A549 (cell line): ENCODE results near the gene HINT3. TPM values are rescaled to one million over a fixed set of nuclear protein-coding genes. Genes with fewer than 3 reads are reported as not detected.
"Not testable (repeated sequence)": the region's sequence is repeated elsewhere in the genome, so short reads cannot be mapped to it uniquely, and the experiment has no call there.

Experiments
- ATAC-seq, 2 experiments: fragments of 200-7000 bp in 1 of 2; fragments of >200 bp in 1 of 2; cut with Nextera tagmentation in 1 of 2; cut with Tn5 transposase in 1 of 2; 3 replicates each; pipeline versions ENCODE4 v1.8.0 to v1.9.1; 2018 to 2020; ENCODE audit warnings: mild to moderate bottlenecking in 1 of 2, moderate library complexity in 1 of 2
- CTCF ChIA-PET: fragments of 300-600 bp; sonication (Branson Sonifier 250); formaldehyde crosslinking; extraction: SDS; loops from one replicate; lab custom pipeline; 2021; ENCODE audit warnings: antibody characterized with exemption, inconsistent platforms; lab: Yijun Ruan, JAX
- POLR2A ChIA-PET: fragments of 350-600 bp; formaldehyde crosslinking; extraction: SDS; loops from one replicate; lab custom pipeline; 2021; ENCODE audit warnings: antibody characterized with exemption, inconsistent platforms; lab: Yijun Ruan, JAX
- DNase-seq, 2 experiments: peaks; one replicate each; pipeline versions ENCODE4 v3.0.0 to v3.0.0-alpha.2; 2011 to 2016; ENCODE audit warnings: low read depth in 1 of 2, low spot score in 1 of 2
- FAIRE-seq: peaks from 2 replicates; lab custom pipeline; 2011; peaks lifted over from hg19 to GRCh38; lab: Jason Lieb, UNC
- H3K27ac ChIP-seq, 2 experiments: fragments of >200 bp; sonication (Bioruptor Twin); formaldehyde crosslinking; 3 replicates each; pipeline ENCODE4 v1.5.1; 2016 to 2017
- H3K4me1 ChIP-seq: fragments of >200 bp; sonication (Bioruptor Twin); formaldehyde crosslinking; 3 replicates; pipeline ENCODE4 v1.6.1; 2016
- H3K4me2 ChIP-seq: fragments of >200 bp; sonication (Bioruptor Twin); formaldehyde crosslinking; 3 replicates; pipeline ENCODE4 v1.6.1; 2016
- H3K4me3 ChIP-seq: fragments of >200 bp; sonication (Bioruptor Twin); formaldehyde crosslinking; 3 replicates; pipeline ENCODE4 v1.5.1; 2016
- H3K9me3 ChIP-seq: fragments of >200 bp; sonication (Bioruptor Twin); formaldehyde crosslinking; 3 replicates; pipeline ENCODE4 v1.6.1; 2016
- BCL3 ChIP-seq: fragments of >200 bp; sonication (Bioruptor Twin); formaldehyde crosslinking; IDR thresholded peaks from 3 replicates; pipeline ENCODE4 v1.6.1; 2016
- CBX2 ChIP-seq: fragments of 200-600 bp; sonication (generic); IDR thresholded peaks from 2 replicates; pipeline ENCODE4 v1.6.1; 2016; ENCODE audit warnings: low read depth, mild to moderate bottlenecking, borderline replicate concordance
- CEBPB ChIP-seq, 2 experiments: fragments of >200 bp in 1 of 2; sonication (Bioruptor Twin) in 1 of 2; formaldehyde crosslinking in 1 of 2; IDR thresholded peaks; 2 replicates each; pipeline ENCODE4 v1.6.1; 2012 to 2016
- ESRRA ChIP-seq: fragments of 150-350 bp; IDR thresholded peaks from 2 replicates; pipeline ENCODE4 v1.6.1; 2014; ENCODE audit warnings: mild to moderate bottlenecking, low read length, borderline replicate concordance
- FOSL2 ChIP-seq, 2 experiments: fragments of 450-650 bp in 1 of 2; fragments of >200 bp in 1 of 2; sonication (Bioruptor Twin) in 1 of 2; formaldehyde crosslinking; IDR thresholded peaks; 2 replicates each; pipeline versions ENCODE4 v1.5.0 to v1.6.1; 2016 to 2020; ENCODE audit warnings: mild to moderate bottlenecking in 1 of 2, moderate library complexity in 1 of 2
- FOXS1 ChIP-seq: fragments of 250-450 bp; sonication (Bioruptor Pico); IDR thresholded peaks from 2 replicates; pipeline ENCODE4 v1.5.0; 2020; ENCODE audit warnings: mild to moderate bottlenecking, moderate library complexity
- GATA3 ChIP-seq: IDR thresholded peaks from 2 replicates; pipeline ENCODE4 v1.6.1; 2012; ENCODE audit warnings: borderline replicate concordance
- HES2 ChIP-seq: fragments of >200 bp; sonication (Bioruptor Twin); formaldehyde crosslinking; IDR thresholded peaks from 2 replicates; pipeline ENCODE4 v1.6.1; 2016
- HOXA7 ChIP-seq: fragments of 250-450 bp; sonication (Bioruptor Pico); IDR thresholded peaks from 2 replicates; pipeline ENCODE4 v1.5.0; 2020; ENCODE audit warnings: mild to moderate bottlenecking, moderate library complexity
- JUN ChIP-seq, 2 experiments: fragments of >200 bp; sonication (Bioruptor Twin); formaldehyde crosslinking; IDR thresholded peaks; 2 replicates in 1 of 2; 3 replicates in 1 of 2; pipeline ENCODE4 v1.6.1; 2016 to 2017
- JUNB ChIP-seq: fragments of >200 bp; sonication (Bioruptor Twin); formaldehyde crosslinking; IDR thresholded peaks from 2 replicates; pipeline ENCODE4 v1.6.1; 2016
- KDM1A ChIP-seq: fragments of 200-600 bp; sonication (generic); IDR thresholded peaks from 2 replicates; pipeline ENCODE4 v1.6.1; 2016; ENCODE audit warnings: low read depth, mild to moderate bottlenecking
- MAZ ChIP-seq: fragments of 150-350 bp; IDR thresholded peaks from 2 replicates; pipeline ENCODE4 v1.6.1; 2014; ENCODE audit warnings: antibody characterized with exemption, low read depth, low read length, borderline replicate concordance
- NPAS2 ChIP-seq: fragments of 250-450 bp; sonication (Bioruptor Pico); IDR thresholded peaks from 2 replicates; pipeline ENCODE4 v1.8.0; 2022; ENCODE audit warnings: mild to moderate bottlenecking, moderate library complexity, borderline replicate concordance
- POLR2AphosphoS2 ChIP-seq: conservative IDR thresholded peaks from 2 replicates; pipeline ENCODE4 v1.6.1; 2012; ENCODE audit warnings: low read length, improper control_type of control experiment, inconsistent platforms
- RARB ChIP-seq: fragments of 250-450 bp; sonication (Bioruptor Pico); IDR thresholded peaks from 2 replicates; pipeline ENCODE4 v1.8.0; 2021; ENCODE audit warnings: mild to moderate bottlenecking, moderate library complexity
- REST ChIP-seq: fragments of 200-600 bp; sonication (generic); IDR thresholded peaks from 2 replicates; pipeline ENCODE4 v1.6.1; 2016; ENCODE audit warnings: antibody characterized with exemption, mild to moderate bottlenecking, moderate library complexity
- SREBF2 ChIP-seq: fragments of 450-650 bp; IDR thresholded peaks from 2 replicates; pipeline ENCODE4 v1.6.1; 2014; ENCODE audit warnings: mild to moderate bottlenecking, moderate library complexity
- ZC3H11A ChIP-seq: fragments of 450-650 bp; IDR thresholded peaks from 2 replicates; pipeline ENCODE4 v1.6.1; 2014; ENCODE audit warnings: antibody characterized with exemption, mild to moderate bottlenecking
- WGBS: methylation state at CpG from one replicate; pipeline ENCODE4 v1.1.6; 2017; ENCODE audit errors: missing lambda C conversion rate; 5-methylcytosine and 5-hydroxymethylcytosine counted together
- polyA plus RNA-seq, 4 experiments: library from polyadenylated mRNA; depleted of rRNA in 3 of 4; stranded (reverse); fragments of >200 nt; fragmentation: RNase III in 1 of 4; extraction: RNeasy Plus Mini Kit Qiagen cat#74134 plus additional on column Dnase treatment in 1 of 4; gene quantifications; 2 replicates in 3 of 4; 3 replicates in 1 of 4; pipeline ENCODE4 v1.2.3, GENCODE V29; 2011 to 2017

Gene HINT3
- polyA plus RNA-seq, 2 of the 4 experiments (the other 2 are of a cell fraction): 4.7 to 13.0 TPM

GRCh38 chr6:125910527-125910926 lies 46.0 kb upstream of the HINT3 start:
- FAIRE-seq (no peak), ATAC-seq (no peak), DNase-seq (no peak)
- Histone ChIP-seq H3K4me3 (no peak overlapping the region), H3K9me3 (no peaks in the 10 kb centered on the region), H3K4me2 (peak overlapping the region; percentile 18; the same call in 1 of the 3 replicates), H3K27ac (peak overlapping the region in 1 of 2 experiments; percentile 66; a peak in 2 of 6 replicates), H3K4me1 (peaks cover 82% of the 10 kb centered on the region)
- ChIA-PET POLR2A (no interaction called here), CTCF (interaction anchor here (1.1 to 14.7 kb wide), 3 partner anchors 9 to 43 kb away, joined by 5 to 148 read pairs (median 6); partner anchors contain the start of gene HINT3)
- 62% methylated on average over 3 of the region's 3 CpGs for WGBS
- TF ChIP-seq SREBF2: no peak
- TF ChIP-seq FOSL2 (IDR thresholded peaks at IDR 0.05): no peak
- 0 out of 2 replicates have a peak, but pooled peaks have one; percentile 3 for TF ChIP-seq FOSL2 (CRISPR knock-in tag; IDR thresholded peaks at IDR 0.05)

GRCh38 chr6:125911051-125911451 lies 45.5 kb upstream of the HINT3 start:
- POLR2A ChIA-PET, H3K4me2 ChIP-seq, DNase-seq, H3K9me3 ChIP-seq, FAIRE-seq, ATAC-seq, H3K4me3 ChIP-seq: not testable (repeated sequence)
- peaks cover 77% of the 10 kb centered on the region for H3K4me1 ChIP-seq
- CTCF ChIA-PET: interaction anchor here (1.1 to 14.7 kb wide), 4 partner anchors 10 to 43 kb away, joined by 4 to 148 read pairs (median 6); partner anchors contain the start of gene HINT3
- H3K27ac ChIP-seq: peak overlapping the region in 1 of 2 experiments; percentile 66; a peak in 3 of 6 replicates
- WGBS: 87% methylated on average over 4 of the region's 4 CpGs

- POLR2A ChIA-PET: interaction anchor here (0.6 kb wide), 1 partner anchor 10 kb away, joined by 4 read pairs; no protein-coding TSS in a partner anchor
Measured at GRCh38 chr6:125912430-125912829, 44.1 kb upstream of the HINT3 start.

GRCh38 chr6:125913145-125913544 lies 43.4 kb upstream of the HINT3 start:
- WGBS: 71% methylated on average over 1 of the region's 1 CpG
- Histone ChIP-seq H3K4me1 (peaks cover 81% of the 10 kb centered on the region), H3K4me2 (peak overlapping the region; percentile 77), H3K9me3 (no peaks in the 10 kb centered on the region)
- POLR2A ChIA-PET: interaction anchor here (0.6 kb wide), 1 partner anchor 11 kb away, joined by 4 read pairs; no protein-coding TSS in a partner anchor
- CTCF ChIA-PET: interaction anchor here (2.2 to 14.7 kb wide), 2 partner anchors 13 to 41 kb away, joined by 13 to 148 read pairs; partner anchors contain the start of gene HINT3
- no peak for DNase-seq
- FAIRE-seq: no peak
- TF ChIP-seq CBX2: no peak
- no peak for TF ChIP-seq HES2
- TF ChIP-seq, all 56 proteins: peak for 0
- Histone ChIP-seq H3K4me3 (0 out of 3 replicates have a peak overlapping the region, but pooled peaks have one; percentile 19), H3K27ac (peak overlapping the region; percentile 70 to 74)
- no peak for ATAC-seq

More at GRCh38 chr6:125912430-125912829, 44.1 kb upstream of the HINT3 start:
- H3K4me1 ChIP-seq: peaks cover 74% of the 10 kb centered on the region
- ATAC-seq, H3K4me2 ChIP-seq, DNase-seq, H3K9me3 ChIP-seq, FAIRE-seq, H3K4me3 ChIP-seq: not testable (repeated sequence)
- CTCF ChIA-PET: interaction anchor here (0.6 to 14.7 kb wide), 4 partner anchors 12 to 125 kb away, joined by 3 to 148 read pairs (median 8); partner anchors contain the start of gene HINT3
- H3K27ac ChIP-seq: peak overlapping the region; percentile 66 to 70; a peak in 5 of 6 replicates
- 62% methylated on average over 2 of the region's 2 CpGs for WGBS

GRCh38 chr6:125913864-125914351 lies 42.7 kb upstream of the HINT3 start:
- H3K9me3 ChIP-seq: no peaks in the 10 kb centered on the region
- POLR2A ChIA-PET: interaction anchor here (0.9 to 1.0 kb wide), 3 partner anchors 9 to 33 kb away, joined by 3 to 4 read pairs (median 3); no protein-coding TSS in a partner anchor
- FAIRE-seq (no peak), DNase-seq (peak; percentile 32 to 93), ATAC-seq (peak; percentile 76 to 77)
- WGBS: 0% methylated on average over 5 of the region's 5 CpGs
- CTCF ChIA-PET: interaction anchor here (1.2 to 14.7 kb wide), 3 partner anchors 14 to 55 kb away, joined by 4 to 148 read pairs (median 13); partner anchors contain the start of gene HINT3
- peak overlapping the region; percentile 77 for H3K4me2 ChIP-seq
- H3K27ac ChIP-seq: peak overlapping the region; percentile 70 to 74
- H3K4me3 ChIP-seq: peak overlapping the region; percentile 19; the same call in 1 of the 3 replicates
- H3K4me1 ChIP-seq: peaks cover 80% of the 10 kb centered on the region
- TF ChIP-seq ESRRA (no peak), JUNB (peak; percentile 66), KDM1A (no peak), REST (no peak), FOXS1 (CRISPR knock-in tag) (no peak), GATA3 (peak; percentile 82), MAZ (no peak), HOXA7 (CRISPR knock-in tag) (no peak), FOSL2 (IDR thresholded peaks at IDR 0.05) (peak; percentile 52), FOSL2 (CRISPR knock-in tag; IDR thresholded peaks at IDR 0.05) (peak; percentile 91), ZC3H11A (no peak), BCL3 (0 out of 3 replicates have a peak, but pooled peaks have one; percentile 62), CEBPB (IDR thresholded peaks at IDR 0.05) (peak in 1 of 2 experiments; percentile 75; a peak in 2 of 4 replicates), RARB (CRISPR knock-in tag) (no peak), POLR2AphosphoS2 (no peak), JUN (IDR thresholded peaks at IDR 0.05) (peak; percentile 67 to 75; a peak in 3 of 5 replicates), NPAS2 (CRISPR knock-in tag) (no peak)
